Hematopoietic multipotent progenitor cell treated with erythropoietin and hydrocortisone succinate and interleukin-3 and kit ligand, for 4 days (in vitro differentiated cells): ENCODE results near the gene CALB2.
"Not testable (repeated sequence)": the region's sequence is repeated elsewhere in the genome, so short reads cannot be mapped to it uniquely, and the experiment has no call there.

Experiments used
- DNase-seq: peaks from one replicate; pipeline ENCODE4 v3.0.0-alpha.2; 2015

The CALB2 gene

GRCh38 chr16:71358464-71358998 is at the start of gene CALB2:
TSS of gene CALB2 (plus strand) at chr16:71358723. CDS start at chr16:71358793, 70 bp downstream.
- DNase-seq, result peak; percentile 80

GRCh38 chr16:71311553-71312158 is 46.9 kb upstream of the CALB2 start:
- peak; percentile 55 for DNase-seq

- DNase-seq, result not testable (repeated sequence)
These were observed 44.9 kb upstream of the CALB2 start for GRCh38 chr16:71313591-71313990.

- no peak for DNase-seq
These were observed 43.3 kb upstream of the CALB2 start for GRCh38 chr16:71315269-71315668.

GRCh38 chr16:71319999-71320398 is 38.5 kb upstream of the CALB2 start:
- no peak for DNase-seq

- no peak for DNase-seq
These were observed 30.8 kb upstream of the CALB2 start for GRCh38 chr16:71327720-71328119.

- DNase-seq, result no peak
These were observed 30.4 kb upstream of the CALB2 start for GRCh38 chr16:71328151-71328550.

GRCh38 chr16:71337631-71338030 is 20.9 kb upstream of the CALB2 start:
- no peak for DNase-seq

- DNase-seq, result no peak
These were observed 20.3 kb upstream of the CALB2 start for GRCh38 chr16:71338193-71338592.

GRCh38 chr16:71338632-71339031 is 19.9 kb upstream of the CALB2 start:
- no peak for DNase-seq

GRCh38 chr16:71339236-71340171 is 19.0 kb upstream of the CALB2 start:
- no peak for DNase-seq

- no peak for DNase-seq
These were observed 18.1 kb upstream of the CALB2 start for GRCh38 chr16:71340406-71340805.

- DNase-seq, result no peak
These were observed 16.6 kb upstream of the CALB2 start for GRCh38 chr16:71341881-71342280.

GRCh38 chr16:71343078-71343477 is 15.4 kb upstream of the CALB2 start:
- no peak for DNase-seq

- no peak for DNase-seq
These were observed 14.1 kb upstream of the CALB2 start for GRCh38 chr16:71344315-71344905.

- no peak for DNase-seq
These were observed 13.5 kb upstream of the CALB2 start for GRCh38 chr16:71345031-71345430.

GRCh38 chr16:71347146-71347545 is 11.4 kb upstream of the CALB2 start:
- no peak for DNase-seq

- DNase-seq, result no peak
These were observed 10.0 kb upstream of the CALB2 start for GRCh38 chr16:71348262-71349085.

- DNase-seq, result no peak
These were observed 7.5 kb upstream of the CALB2 start for GRCh38 chr16:71350821-71351557.

GRCh38 chr16:71351558-71351901 is 7.0 kb upstream of the CALB2 start:
- no peak for DNase-seq

- DNase-seq, result no peak
These were observed 6.1 kb upstream of the CALB2 start for GRCh38 chr16:71352466-71352865.

GRCh38 chr16:71352963-71353460 is 5.5 kb upstream of the CALB2 start:
- DNase-seq, result no peak
